HepG2 (cell line): ENCODE results near the gene FAM83G. TPM values are rescaled to one million over a fixed set of nuclear protein-coding genes. Genes with fewer than 3 reads are reported as not detected.

Experiments
- ATAC-seq: fragments of 200-7000 bp; cut with Tn5 transposase; 3 replicates; pipeline ENCODE4 v1.9.1; 2020; ENCODE audit warnings: mild to moderate bottlenecking, moderate library complexity
- BruUV-seq: library from RNA; stranded (reverse); fragments of 400-500 nt; replicated peaks from 2 replicates; lab custom pipeline; 2021; lab: Mats Ljungman, UMichigan
- CTCF ChIA-PET: fragments of 300-600 bp; formaldehyde crosslinking; extraction: SDS; loops from one replicate; lab custom pipeline; 2021; ENCODE audit warnings: low total read pairs, inconsistent platforms, low intra/inter-chr PET ratio; lab: Yijun Ruan, JAX
- POLR2A ChIA-PET: fragments of 350-600 bp; sonication (Branson Sonifier 250); formaldehyde crosslinking; loops from one replicate; lab custom pipeline; 2020; ENCODE audit warnings: antibody characterized with exemption, inconsistent platforms; lab: Yijun Ruan, JAX
- DNase-seq: peaks from one replicate; pipeline ENCODE4 v3.0.0-alpha.2; 2015; ENCODE audit warnings: low spot score
- FAIRE-seq: peaks from 3 replicates; lab custom pipeline; 2011; peaks lifted over from hg19 to GRCh38; lab: Jason Lieb, UNC
- H2AFZ ChIP-seq: one replicate; pipeline ENCODE4 v1.6.1; 2011; ENCODE audit warnings: low read length, inconsistent platforms
- H3K27ac ChIP-seq: fragments of 300-600 bp; 3 replicates; pipeline ENCODE4 v1.8.0; 2011; ENCODE audit warnings: mixed run types, mild to moderate bottlenecking, mixed read lengths, low read length, inconsistent platforms; ENCODE audit not compliant: insufficient read depth; ENCODE audit errors: extremely low read length
- H3K27me3 ChIP-seq, 2 experiments: fragments of 200-600 bp in 1 of 2; 2 replicates in 1 of 2; 3 replicates in 1 of 2; pipeline versions ENCODE4 v1.6.0 to v1.8.0; 2011; ENCODE audit warnings: low read length in 2 of 2, mild to moderate bottlenecking in 2 of 2, moderate library complexity in 2 of 2, inconsistent platforms in 1 of 2; ENCODE audit not compliant: insufficient read depth in 2 of 2, control insufficient read depth in 1 of 2
- H3K36me3 ChIP-seq, 2 experiments: fragments of 200-600 bp in 1 of 2; replicated peaks in 1 of 2; 2 replicates in 1 of 2; 3 replicates in 1 of 2; pipeline versions ENCODE4 v1.5.1 to v1.8.0; 2011; ENCODE audit warnings: low read length in 2 of 2, inconsistent platforms in 1 of 2; ENCODE audit not compliant: insufficient read depth in 2 of 2, control insufficient read depth in 1 of 2
- H3K4me1 ChIP-seq: 2 replicates; pipeline ENCODE4 v1.5.1; 2012; ENCODE audit warnings: low read length, inconsistent platforms; ENCODE audit not compliant: insufficient read depth
- H3K4me2 ChIP-seq: 2 replicates; pipeline ENCODE4 v1.6.0; 2011; ENCODE audit warnings: low read depth, low read length, inconsistent platforms
- H3K4me3 ChIP-seq, 3 experiments: fragments of 200-600 bp in 1 of 3; sonication (generic), shearing (Covaris generic) in 1 of 3; replicated peaks in 1 of 3; 2 replicates each; pipeline ENCODE4 v1.5.1; 2011 to 2016; ENCODE audit warnings: low read length in 3 of 3, inconsistent platforms in 2 of 3, low read depth in 2 of 3, mild to moderate bottlenecking in 2 of 3, control low read depth in 1 of 3, mixed read lengths in 1 of 3; ENCODE audit not compliant: insufficient read depth in 1 of 3
- H3K79me2 ChIP-seq: one replicate; pipeline ENCODE4 v1.6.1; 2011; ENCODE audit warnings: low read length, inconsistent platforms; ENCODE audit not compliant: insufficient read depth
- H3K9ac ChIP-seq: 2 replicates; pipeline ENCODE4 v1.6.0; 2011; ENCODE audit warnings: mild to moderate bottlenecking, low read depth, low read length, inconsistent platforms; ENCODE audit not compliant: insufficient read depth
- H3K9me3 ChIP-seq: 2 replicates; pipeline ENCODE4 v1.5.1; 2012; ENCODE audit warnings: mild to moderate bottlenecking, low read length
- H4K20me1 ChIP-seq: 2 replicates; pipeline ENCODE4 v1.6.0; 2011; ENCODE audit warnings: inconsistent platforms, mild to moderate bottlenecking, low read length, moderate library complexity; ENCODE audit not compliant: insufficient read depth
- ARNT ChIP-seq: fragments of 450-650 bp; IDR thresholded peaks from 2 replicates; pipeline ENCODE4 v1.6.1; 2017
- CENPT ChIP-seq: sonication (generic); formaldehyde crosslinking; IDR thresholded peaks from 2 replicates; pipeline ENCODE4 v1.8.0; 2022; ENCODE audit warnings: low read depth, mild to moderate bottlenecking, moderate library complexity, missing genetic modification reagents
- NFE2L1 ChIP-seq: sonication (generic); formaldehyde crosslinking; IDR thresholded peaks from 2 replicates; pipeline ENCODE4 v1.4.0; 2020; ENCODE audit warnings: missing genetic modification reagents, mild to moderate bottlenecking, borderline replicate concordance
- NKX3-1 ChIP-seq: sonication (generic); formaldehyde crosslinking; IDR thresholded peaks from 2 replicates; pipeline ENCODE4 v1.5.0; 2020; ENCODE audit warnings: missing genetic modification reagents
- PHF20 ChIP-seq: sonication (generic); formaldehyde crosslinking; IDR thresholded peaks from 2 replicates; pipeline ENCODE4 v1.5.0; 2020; ENCODE audit warnings: mild to moderate bottlenecking, missing genetic modification reagents
- SALL2 ChIP-seq: sonication (generic); formaldehyde crosslinking; IDR thresholded peaks from 2 replicates; pipeline ENCODE4 v1.8.1; 2023; ENCODE audit warnings: mild to moderate bottlenecking, missing genetic modification reagents, inconsistent platforms
- SNAPC2 ChIP-seq: sonication (generic); formaldehyde crosslinking; IDR thresholded peaks from 2 replicates; pipeline ENCODE4 v1.8.1; 2022; ENCODE audit warnings: mild to moderate bottlenecking, missing genetic modification reagents
- TEAD2 ChIP-seq: sonication (generic); formaldehyde crosslinking; IDR thresholded peaks from 2 replicates; pipeline ENCODE4 v1.9.0; 2021; ENCODE audit warnings: missing genetic modification reagents
- ZBTB7B ChIP-seq: sonication (generic); formaldehyde crosslinking; IDR thresholded peaks from 2 replicates; pipeline ENCODE4 v1.4.0; 2020; ENCODE audit warnings: missing genetic modification reagents
- ZNF10 ChIP-seq: sonication (generic); formaldehyde crosslinking; IDR thresholded peaks from 2 replicates; pipeline ENCODE4 v1.4.0; 2020; ENCODE audit warnings: mild to moderate bottlenecking, low read depth, missing genetic modification reagents, borderline replicate concordance
- ZNF138 ChIP-seq: sonication (generic); formaldehyde crosslinking; IDR thresholded peaks from 2 replicates; pipeline ENCODE4 v1.5.0; 2020; ENCODE audit warnings: mild to moderate bottlenecking, low read depth, missing genetic modification reagents
- ZNF570 ChIP-seq: sonication (generic); formaldehyde crosslinking; IDR thresholded peaks from 2 replicates; pipeline ENCODE4 v1.4.0; 2020; ENCODE audit warnings: mild to moderate bottlenecking, missing genetic modification reagents, borderline replicate concordance
- ZNF7 ChIP-seq: IDR thresholded peaks from 2 replicates; pipeline ENCODE4 v1.6.1; 2016; ENCODE audit warnings: missing biosample characterization, missing genetic modification reagents
- ZNF703 ChIP-seq: sonication (generic); formaldehyde crosslinking; IDR thresholded peaks from 2 replicates; pipeline ENCODE4 v1.5.1; 2020; ENCODE audit warnings: missing genetic modification reagents, mild to moderate bottlenecking, moderate library complexity, borderline replicate concordance
- WGBS: methylation state at CpG from one replicate; pipeline ENCODE4 v1.1.6; 2017; ENCODE audit warnings: low lambda C conversion rate; 5-methylcytosine and 5-hydroxymethylcytosine counted together
- in situ Hi-C: cut with HindIII; loops from 2 replicates; pipeline ENCODE4 v1.10.0; 2017; ENCODE audit warnings: low pct_unique_long_range_greater_than_20kb; ENCODE audit not compliant: extremely low pct_ligation_motif_present
- intact Hi-C: fragments of 100-400 bp; cut with micrococcal nuclease; formaldehyde crosslinking; loops from one replicate; pipeline ENCODE4 v1.10.0; 2022; ENCODE audit not compliant: unreplicated experiment
- polyA plus RNA-seq, 8 experiments: library from polyadenylated mRNA; depleted of rRNA in 3 of 8; stranded (reverse) in 7 of 8; unstranded in 1 of 8; fragments of >200 nt; fragmentation: Illumina TruSeq in 4 of 8; extraction: Trizol in 4 of 8; gene quantifications; 2 replicates each; pipeline versions ENCODE4 v1.2.1 to v1.2.3, GENCODE V29; 2011 to 2016; ENCODE audit warnings: low read depth in 4 of 8, missing spikeins in 1 of 8, mixed read lengths in 1 of 8; ENCODE audit not compliant: insufficient read depth in 1 of 8
- total RNA-seq, 5 experiments: library from RNA; depleted of rRNA; stranded (reverse); fragments of >200 nt; fragmentation: Illumina TruSeq; extraction: Trizol; gene quantifications; 2 replicates each; pipeline ENCODE4 v1.2.3, GENCODE V29; 2016; ENCODE audit warnings: low read depth in 1 of 5
- TF ChIP-seq, protein P1 (sequence below): sonication (generic); formaldehyde crosslinking; IDR thresholded peaks from 2 replicates; pipeline ENCODE4 v1.4.0; 2020; ENCODE audit warnings: missing genetic modification reagents
- TF ChIP-seq, protein P2 (sequence below): sonication (generic); formaldehyde crosslinking; IDR thresholded peaks from 2 replicates; pipeline ENCODE4 v1.8.1; 2023; ENCODE audit warnings: mild to moderate bottlenecking, moderate library complexity, missing genetic modification reagents

FAM83G gene
- total and polyA plus RNA-seq, 2 of the 13 experiments (the other 11 are each of a cell fraction or from before 2014, with no cell fraction given), result 13.7 to 18.6 TPM

DNA sequence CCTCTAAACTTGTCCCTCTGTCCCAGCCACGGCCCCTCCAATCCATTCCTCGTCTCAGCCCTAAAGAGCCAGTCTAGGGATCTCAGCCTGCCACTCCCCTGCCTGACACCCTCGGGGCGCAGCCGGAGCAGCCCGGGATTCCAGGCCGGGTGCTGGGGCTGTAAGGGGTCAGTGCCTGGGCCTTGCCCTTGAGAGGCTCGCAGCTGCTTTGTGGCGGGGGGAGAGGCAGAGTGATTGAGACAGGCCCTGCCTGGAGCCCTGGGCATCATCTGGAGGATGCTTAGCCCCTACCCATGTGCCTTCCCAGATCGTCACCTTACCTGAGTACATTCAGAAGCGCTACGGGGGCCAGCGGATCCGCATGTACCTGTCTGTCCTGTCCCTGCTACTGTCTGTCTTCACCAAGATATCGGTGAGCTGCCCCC, 44.3 kb downstream of the FAM83G start (continued):
- TF ChIP-seq, protein P1, sequence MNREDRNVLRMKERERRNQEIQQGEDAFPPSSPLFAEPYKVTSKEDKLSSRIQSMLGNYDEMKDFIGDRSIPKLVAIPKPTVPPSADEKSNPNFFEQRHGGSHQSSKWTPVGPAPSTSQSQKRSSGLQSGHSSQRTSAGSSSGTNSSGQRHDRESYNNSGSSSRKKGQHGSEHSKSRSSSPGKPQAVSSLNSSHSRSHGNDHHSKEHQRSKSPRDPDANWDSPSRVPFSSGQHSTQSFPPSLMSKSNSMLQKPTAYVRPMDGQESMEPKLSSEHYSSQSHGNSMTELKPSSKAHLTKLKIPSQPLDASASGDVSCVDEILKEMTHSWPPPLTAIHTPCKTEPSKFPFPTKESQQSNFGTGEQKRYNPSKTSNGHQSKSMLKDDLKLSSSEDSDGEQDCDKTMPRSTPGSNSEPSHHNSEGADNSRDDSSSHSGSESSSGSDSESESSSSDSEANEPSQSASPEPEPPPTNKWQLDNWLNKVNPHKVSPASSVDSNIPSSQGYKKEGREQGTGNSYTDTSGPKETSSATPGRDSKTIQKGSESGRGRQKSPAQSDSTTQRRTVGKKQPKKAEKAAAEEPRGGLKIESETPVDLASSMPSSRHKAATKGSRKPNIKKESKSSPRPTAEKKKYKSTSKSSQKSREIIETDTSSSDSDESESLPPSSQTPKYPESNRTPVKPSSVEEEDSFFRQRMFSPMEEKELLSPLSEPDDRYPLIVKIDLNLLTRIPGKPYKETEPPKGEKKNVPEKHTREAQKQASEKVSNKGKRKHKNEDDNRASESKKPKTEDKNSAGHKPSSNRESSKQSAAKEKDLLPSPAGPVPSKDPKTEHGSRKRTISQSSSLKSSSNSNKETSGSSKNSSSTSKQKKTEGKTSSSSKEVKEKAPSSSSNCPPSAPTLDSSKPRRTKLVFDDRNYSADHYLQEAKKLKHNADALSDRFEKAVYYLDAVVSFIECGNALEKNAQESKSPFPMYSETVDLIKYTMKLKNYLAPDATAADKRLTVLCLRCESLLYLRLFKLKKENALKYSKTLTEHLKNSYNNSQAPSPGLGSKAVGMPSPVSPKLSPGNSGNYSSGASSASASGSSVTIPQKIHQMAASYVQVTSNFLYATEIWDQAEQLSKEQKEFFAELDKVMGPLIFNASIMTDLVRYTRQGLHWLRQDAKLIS (CRISPR knock-in tag), result no peak
- TF ChIP-seq ZNF7 (CRISPR knock-in tag) (no peak), ZBTB7B (no peak), CENPT (CRISPR knock-in tag) (no peak), ZNF570 (CRISPR knock-in tag) (no peak), ZNF703 (CRISPR knock-in tag) (no peak), SALL2 (CRISPR knock-in tag) (no peak)

DNA sequence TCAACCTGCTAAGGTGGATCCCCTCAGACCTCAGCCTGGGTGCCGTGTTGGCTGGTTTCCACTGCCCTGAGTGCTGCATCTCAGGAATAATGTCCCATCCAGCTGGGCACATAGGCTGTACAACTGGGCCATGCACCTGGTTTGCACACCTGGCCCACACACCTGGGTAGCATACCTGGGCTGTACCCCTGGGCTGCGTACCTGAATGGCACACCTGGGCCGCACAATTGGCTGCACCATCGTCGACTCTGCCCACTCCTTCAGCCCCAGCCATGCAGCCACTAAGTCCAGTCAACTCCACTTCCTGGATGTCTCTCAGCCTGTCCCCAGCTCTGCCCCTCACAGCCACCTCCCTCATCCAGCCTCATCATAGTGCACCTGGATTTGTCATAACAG, 44.7 kb downstream of the FAM83G start:
- POLR2A ChIA-PET, result no interaction called here
- in situ Hi-C loops, result no loop called here
- 40% methylated on average over 3 of the region's 5 CpGs for WGBS

More for the DNA sequence above, 44.7 kb downstream of the FAM83G start:
- no peak for FAIRE-seq
- Histone ChIP-seq H3K4me2 (no peak overlapping the region), H3K9me3 (no peaks in the 10 kb centered on the region), H3K4me3 (no peak overlapping the region), H3K9ac (no peak overlapping the region), H3K36me3 (no peaks in the 10 kb centered on the region), H3K79me2 (no peaks in the 10 kb centered on the region), H4K20me1 (no peaks in the 10 kb centered on the region), H3K27me3 (peaks cover 4 to 30% of the 10 kb centered on the region in 2 experiments; a peak in 2 of 5 replicates), H2AFZ (no peak overlapping the region), H3K27ac (no peak overlapping the region), H3K4me1 (peaks cover 38% of the 10 kb centered on the region)
- CTCF ChIA-PET, result no interaction called here
- DNase-seq, result no peak
- BruUV-seq, result no TSS peak
- no peak for ATAC-seq
- no peak for TF ChIP-seq ZNF138
- no peak for TF ChIP-seq PHF20
- TF ChIP-seq NFE2L1 (CRISPR knock-in tag), result no peak
- TF ChIP-seq ARNT, result no peak
- no peak for TF ChIP-seq ZNF10 (CRISPR knock-in tag)
- TF ChIP-seq TEAD2 (CRISPR knock-in tag), result no peak
- no peak for TF ChIP-seq NKX3-1 (CRISPR knock-in tag)
- TF ChIP-seq, protein P2, sequence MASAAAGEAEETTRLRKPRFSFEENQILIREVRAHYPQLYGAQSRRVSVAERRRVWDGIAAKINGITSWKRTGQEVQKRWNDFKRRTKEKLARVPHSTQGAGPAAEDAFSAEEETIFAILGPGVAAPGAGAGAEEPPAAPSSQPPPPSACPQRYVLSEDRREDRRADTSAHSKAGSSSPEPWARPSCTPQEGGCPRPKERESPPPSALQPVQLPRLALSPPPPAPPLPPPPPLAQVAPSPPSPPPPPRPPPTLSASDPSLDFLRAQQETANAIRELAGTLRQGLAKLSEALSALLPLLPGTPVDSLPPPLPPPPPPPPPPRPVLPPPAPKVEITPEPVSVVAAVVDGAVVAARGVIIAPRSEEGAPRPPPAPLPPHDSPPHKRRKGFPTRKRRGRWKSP, result no peak
- TF ChIP-seq SNAPC2, result no peak
- intact Hi-C loops, result loop anchor here (10.0 kb wide), 1 partner anchor 145 kb away; no protein-coding TSS in a partner anchor
